Measurements from ENCODE around the gene IGFN1. TPM values are rescaled to one million over a fixed set of nuclear protein-coding genes. Genes with fewer than 3 reads are reported as not detected.
"Not testable (repeated sequence)": the region's sequence is repeated elsewhere in the genome, so short reads cannot be mapped to it uniquely, and the experiment has no call there.

The IGFN1 gene
- total RNA-seq, 2 donors from 2014 or later = 0.05 TPM; not detected in 1

- intact Hi-C loops (cut with DNase I) = loop anchor here (2.0 to 5.0 kb wide), 3 partner anchors 92 to 152 kb away; no protein-coding TSS in a partner anchor
- ATAC-seq = peak; percentile 67 to 77
- peak; percentile 57 for DNase-seq
Observed at GRCh38 chr1:201254625-201255478, 64.2 kb downstream of the IGFN1 start.

DNA sequence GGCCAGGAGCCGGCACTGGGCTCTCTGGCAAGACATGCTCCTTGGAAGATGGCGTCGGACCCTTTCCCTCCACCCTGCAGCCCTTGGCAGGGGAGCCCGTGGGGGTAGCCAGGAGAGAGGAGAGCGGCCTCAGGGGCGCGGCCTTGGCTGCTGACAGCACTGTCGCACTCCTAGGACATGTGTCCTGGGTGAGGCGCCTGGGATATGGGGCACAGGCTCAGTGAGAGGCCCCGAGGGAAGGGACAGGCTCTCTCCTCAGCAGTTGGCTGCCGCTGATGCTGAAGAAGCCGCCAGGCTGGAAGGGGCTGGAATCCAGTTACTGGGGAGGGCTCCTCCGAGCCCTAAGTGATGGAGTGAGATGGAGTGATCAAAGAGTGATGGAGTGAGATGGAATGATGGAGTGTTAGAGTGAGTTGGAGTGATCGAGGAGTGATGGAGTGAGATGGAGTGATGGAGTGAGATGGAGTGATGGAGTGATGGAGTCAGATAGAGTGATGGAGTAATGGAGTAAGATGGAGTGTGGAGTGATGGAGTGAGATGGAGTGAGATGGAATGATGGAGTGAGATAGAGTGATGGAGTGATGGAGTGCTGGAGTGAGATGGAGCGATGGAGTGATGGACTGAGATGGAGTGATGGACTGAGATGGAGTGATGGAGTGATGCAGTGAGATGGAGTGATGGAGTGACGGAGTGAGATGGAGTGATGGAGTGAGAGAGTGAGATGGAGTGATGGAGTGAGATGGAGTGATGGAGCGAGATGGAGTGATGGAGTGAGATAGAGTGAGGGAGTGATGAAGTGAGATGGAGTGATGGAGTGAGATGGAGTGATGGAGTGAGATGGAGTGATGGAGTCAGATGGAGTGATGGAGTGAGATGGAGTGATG, 65.1 kb downstream of the IGFN1 start:
- DNase-seq (no peak), ATAC-seq (no peak)
- intact Hi-C loops (cut with DNase I) = loop anchor here in 1 of 2 donors (2.0 kb wide), 1 partner anchor 91 kb away; no protein-coding TSS in a partner anchor

DNA sequence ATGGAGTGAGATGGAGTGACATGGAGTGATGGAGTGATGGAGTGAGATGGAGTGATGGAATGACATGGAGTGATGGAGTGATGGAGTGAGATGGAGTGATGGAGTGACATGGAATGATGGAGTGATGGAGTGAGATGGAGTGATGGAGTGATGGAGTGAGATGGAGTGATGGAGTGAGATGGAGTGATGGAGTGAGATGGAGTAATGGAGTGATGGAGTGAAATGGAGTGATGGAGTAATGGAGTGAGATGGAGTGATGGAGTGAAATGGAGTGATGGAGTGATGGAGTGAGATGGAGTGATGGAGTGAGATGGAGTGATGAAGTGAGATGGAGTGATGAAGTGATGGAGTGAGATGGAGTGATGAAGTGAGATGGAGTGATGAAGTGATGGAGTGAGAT, 67.5 kb downstream of the IGFN1 start:
- DNase-seq; intact Hi-C loops (cut with DNase I): not testable (repeated sequence)

DNA sequence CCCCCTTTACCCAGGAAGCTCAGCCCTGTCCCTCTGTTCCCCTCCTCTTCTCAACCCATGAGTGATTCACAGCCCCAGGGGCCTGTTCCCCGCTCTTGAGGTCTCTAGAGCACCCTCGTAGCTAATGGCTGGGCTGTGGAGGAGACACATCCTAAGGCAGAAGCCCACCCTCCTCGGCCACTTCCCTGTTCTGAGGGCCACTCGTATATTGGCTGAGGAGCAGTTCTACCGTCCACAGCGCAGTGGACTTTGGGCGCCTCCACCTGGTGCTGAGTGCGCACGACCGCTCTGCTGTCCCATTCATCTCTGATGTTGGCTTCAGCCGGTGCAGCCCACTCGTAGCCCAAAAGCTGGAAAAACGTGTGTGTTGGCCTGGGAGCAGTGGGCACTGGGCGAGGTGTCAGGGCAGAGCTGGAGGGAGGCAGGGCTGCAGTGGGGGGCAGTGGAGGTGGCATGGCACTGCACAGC, 68.2 kb downstream of the IGFN1 start:
- intact Hi-C loops (cut with DNase I) = no loop called here
- no peak for ATAC-seq
- no peak for DNase-seq

More for the DNA sequence above, 67.5 kb downstream of the IGFN1 start:
- ATAC-seq = not testable (repeated sequence)

GRCh38 chr1:201259476-201260235, 69.0 kb downstream of the IGFN1 start:
- intact Hi-C loops (cut with DNase I) = no loop called here
- ATAC-seq (peak; percentile 68 to 80), DNase-seq (peak; percentile 43)

DNA sequence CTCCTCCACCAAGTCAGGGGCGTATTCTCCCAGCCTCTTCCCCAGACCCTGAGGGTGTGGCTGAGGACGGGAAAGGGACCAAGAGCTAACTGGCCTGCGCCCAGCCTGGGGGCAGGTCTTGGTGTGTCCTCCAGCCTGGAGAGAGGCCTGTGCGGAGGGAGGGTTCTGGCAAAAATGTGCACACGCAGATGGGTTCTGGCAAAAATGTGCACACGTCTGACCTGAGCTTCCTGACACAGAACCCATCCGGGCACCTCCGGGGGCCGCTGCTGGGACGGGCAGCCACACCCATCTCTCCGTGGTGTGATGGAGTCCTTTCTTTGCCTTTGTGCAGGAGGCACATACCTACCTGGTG, 69.6 kb downstream of the IGFN1 start:
- ATAC-seq (peak; percentile 38 to 61), DNase-seq (no peak)
- intact Hi-C loops (cut with DNase I) = no loop called here

- DNase-seq (no peak), ATAC-seq (no peak)
- intact Hi-C loops (cut with DNase I) = no loop called here
Observed at GRCh38 chr1:201260648-201261311, 70.2 kb downstream of the IGFN1 start.

DNA sequence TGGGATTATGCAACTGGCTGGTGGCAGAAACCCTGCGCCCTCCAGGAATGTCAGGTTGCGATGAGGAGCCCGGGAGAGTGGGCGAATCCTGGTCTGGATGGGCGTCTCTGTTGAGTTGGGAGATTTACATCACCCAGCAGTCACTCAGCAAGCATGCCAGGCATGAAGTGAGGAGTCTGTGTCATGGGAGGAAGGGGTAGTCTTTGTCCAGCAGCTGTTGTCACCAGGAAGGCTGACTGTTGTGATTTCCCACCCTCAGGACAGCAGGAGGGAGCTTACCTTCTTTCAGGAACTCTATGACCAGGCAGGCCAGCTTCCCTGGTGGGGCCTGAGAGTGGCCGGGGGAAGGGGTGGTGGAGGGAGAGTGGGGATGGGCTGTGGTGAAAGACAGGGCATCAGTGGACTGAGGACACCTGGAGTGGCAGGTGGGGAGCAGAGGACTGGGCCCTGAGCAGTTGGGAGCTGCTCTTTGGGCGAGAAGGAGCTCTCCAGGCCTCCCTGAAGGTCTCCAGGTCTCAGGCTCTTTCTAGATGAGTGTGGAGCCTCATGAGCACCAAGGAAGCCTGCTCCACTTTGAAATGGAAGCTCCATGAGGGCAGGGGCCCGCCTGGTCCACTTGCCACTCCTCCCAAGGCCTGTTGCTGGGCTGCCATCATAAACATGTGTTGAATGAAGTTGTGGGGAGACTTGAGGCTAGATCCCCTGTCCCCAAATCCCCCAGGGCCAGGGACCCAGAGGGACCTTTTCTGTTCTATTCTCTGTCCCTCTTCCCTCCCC, 71.3 kb downstream of the IGFN1 start:
- intact Hi-C loops (cut with DNase I) = no loop called here
- ATAC-seq (no peak), DNase-seq (no peak)

- ATAC-seq (no peak), DNase-seq (no peak)
- intact Hi-C loops (cut with DNase I) = no loop called here
Observed at GRCh38 chr1:201262963-201263608, 72.5 kb downstream of the IGFN1 start.

GRCh38 chr1:201264072-201264471, 73.4 kb downstream of the IGFN1 start:
- ATAC-seq (no peak), DNase-seq (no peak)
- intact Hi-C loops (cut with DNase I) = no loop called here

- DNase-seq (no peak), ATAC-seq (no peak)
- intact Hi-C loops (cut with DNase I) = no loop called here
Observed at GRCh38 chr1:201264554-201264953, 73.9 kb downstream of the IGFN1 start.

DNA sequence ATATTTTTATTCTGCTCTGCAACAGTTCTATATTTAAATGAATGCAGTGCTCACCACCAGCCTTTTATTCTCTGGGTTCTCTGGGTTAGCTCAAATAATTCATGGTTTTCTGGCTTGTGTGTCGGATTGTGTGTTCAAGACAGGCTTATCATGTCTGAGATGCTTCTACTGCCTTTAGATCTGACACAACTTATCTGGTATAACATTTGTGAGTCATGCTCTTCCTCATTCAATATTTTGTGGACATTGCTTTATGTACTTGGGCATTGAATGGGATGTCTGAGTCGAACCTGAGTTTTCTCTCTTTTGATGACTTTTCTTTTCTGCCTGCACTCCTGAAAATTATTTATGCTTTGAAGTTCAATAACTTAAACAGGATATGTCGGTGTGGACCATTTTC, 75.1 kb downstream of the IGFN1 start:
- ATAC-seq (no peak), DNase-seq (no peak)
- intact Hi-C loops (cut with DNase I) = no loop called here

GRCh38 chr1:201266276-201266675, 75.7 kb downstream of the IGFN1 start:
- intact Hi-C loops (cut with DNase I) = no loop called here

GRCh38 chr1:201266774-201267173, 76.2 kb downstream of the IGFN1 start:
- no peak for DNase-seq
- intact Hi-C loops (cut with DNase I) = no loop called here
- no peak for ATAC-seq

More at GRCh38 chr1:201266276-201266675, 75.7 kb downstream of the IGFN1 start:
- DNase-seq (no peak), ATAC-seq (no peak)

GRCh38 chr1:201267481-201268229, 77.0 kb downstream of the IGFN1 start:
- ATAC-seq (no peak), DNase-seq (no peak)
- intact Hi-C loops (cut with DNase I) = no loop called here

- ATAC-seq (peak; percentile 38 to 94), DNase-seq (peak; percentile 61)
Observed at GRCh38 chr1:201268604-201269151, 78.1 kb downstream of the IGFN1 start.

More at GRCh38 chr1:201268604-201269151, 78.1 kb downstream of the IGFN1 start:
- intact Hi-C loops (cut with DNase I) = no loop called here

Measured in left cardiac atrium (tissue), 4 donors.